GM15510 (cell line): ENCODE data around the gene AMFR.

Source experiments
- POLR2A ChIP-seq: IDR thresholded peaks from 3 replicates; pipeline ENCODE4 v1.6.1; 2011; ENCODE audit warnings: borderline replicate concordance; ENCODE audit not compliant: insufficient read length; ENCODE audit errors: extremely low read depth

The AMFR gene

GRCh38 chr16:56411624-56412023 lies 13.7 kb downstream of the AMFR start:
- TF ChIP-seq POLR2A = no peak

- TF ChIP-seq POLR2A = no peak
Measured at GRCh38 chr16:56411123-56411522, 14.2 kb downstream of the AMFR start.

- no peak for TF ChIP-seq POLR2A
Measured at GRCh38 chr16:56409195-56409594, 16.1 kb downstream of the AMFR start.

DNA sequence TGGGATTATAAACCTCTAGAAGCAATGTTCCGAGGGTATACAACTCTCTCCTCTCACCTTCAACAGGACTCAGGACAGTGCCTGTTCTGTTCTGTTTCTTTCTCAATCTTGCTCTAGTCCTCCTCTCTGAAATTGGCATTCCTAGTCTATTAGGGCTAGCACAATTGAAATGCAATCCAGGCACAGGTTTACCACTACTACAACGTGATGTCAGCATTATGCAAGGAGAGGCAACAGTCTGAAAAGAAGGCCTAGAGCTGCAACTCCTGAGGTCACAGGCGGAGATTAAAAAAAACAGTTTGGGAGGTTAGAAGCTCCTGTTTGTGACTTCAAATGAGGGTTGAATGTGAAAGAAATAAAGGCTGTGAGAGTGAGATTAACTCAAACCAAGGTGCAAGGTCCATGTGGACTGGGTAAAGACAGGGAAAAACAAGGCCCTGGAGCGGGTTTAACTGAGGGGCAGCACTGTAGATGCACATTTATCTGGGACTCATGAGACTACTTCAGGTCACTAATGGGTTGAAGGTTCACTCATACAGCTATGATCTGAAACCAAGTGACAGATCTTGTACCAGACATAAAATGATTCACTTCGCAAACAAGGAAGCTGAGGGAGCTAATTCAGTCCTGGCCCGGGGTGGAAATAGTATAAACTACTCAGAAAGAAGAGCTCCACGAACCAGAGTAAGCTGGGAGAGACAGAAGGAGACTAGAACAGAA lies 16.8 kb downstream of the AMFR start:
- TF ChIP-seq POLR2A = no peak

- no peak for TF ChIP-seq POLR2A
Measured at GRCh38 chr16:56405977-56406672, 19.2 kb downstream of the AMFR start.

DNA sequence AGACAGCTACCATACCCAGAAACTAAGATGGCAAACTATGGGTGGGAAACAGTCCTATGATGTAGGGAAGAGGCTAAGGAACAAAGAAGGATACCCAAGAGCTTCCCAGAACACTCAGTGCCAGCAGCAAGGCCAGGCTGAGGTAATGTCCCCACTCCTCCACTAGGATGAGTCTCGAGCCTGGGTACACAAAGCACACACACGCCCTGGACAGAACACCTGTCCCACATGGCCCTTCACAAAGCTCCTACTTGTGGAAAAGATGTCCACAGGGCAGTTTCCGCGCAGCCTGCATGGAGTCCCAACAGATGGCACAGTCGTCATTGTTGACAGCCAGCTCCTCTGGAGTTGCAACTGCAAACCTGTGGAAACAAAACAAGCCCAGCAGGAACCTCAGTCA lies 23.9 kb downstream of the AMFR start:
- no peak for TF ChIP-seq POLR2A

DNA sequence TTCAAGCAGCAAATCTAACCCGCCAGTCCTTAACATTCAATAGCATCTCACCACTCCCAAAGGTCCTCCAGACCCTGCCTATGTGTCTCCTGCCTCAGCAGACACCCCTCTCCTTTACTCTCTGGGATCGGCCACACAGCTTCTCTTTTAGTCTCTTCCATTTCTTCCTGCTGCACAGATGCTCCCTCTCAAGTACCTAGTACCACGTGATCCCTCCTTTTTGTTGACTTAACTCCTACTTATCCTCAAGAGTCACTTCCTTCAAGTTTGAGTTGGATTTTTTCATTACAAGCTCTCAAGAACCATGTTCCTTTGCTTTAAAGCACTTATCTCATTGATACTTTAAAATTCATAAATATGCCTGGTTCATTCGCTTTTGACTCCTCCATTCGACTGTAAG lies 24.9 kb downstream of the AMFR start:
- no peak for TF ChIP-seq POLR2A

DNA sequence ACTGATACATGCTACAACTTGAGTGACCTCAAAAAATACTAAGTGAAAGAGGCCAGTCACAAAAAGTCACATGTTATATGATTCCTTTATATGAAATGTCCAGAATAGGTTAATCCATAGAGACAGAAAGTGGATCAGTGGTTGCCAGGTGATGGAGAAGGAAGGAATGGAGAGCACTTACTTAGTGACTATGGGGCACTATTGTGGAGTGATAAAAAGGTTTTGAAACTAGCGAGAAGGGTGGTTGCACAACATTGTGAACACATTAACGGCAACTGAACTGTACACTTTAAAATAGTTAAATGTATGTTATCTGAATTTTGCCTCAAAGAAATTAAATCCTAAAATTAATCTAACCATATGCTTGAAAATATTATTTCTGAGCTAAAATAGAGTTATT lies 25.9 kb downstream of the AMFR start:
- TF ChIP-seq POLR2A = no peak

DNA sequence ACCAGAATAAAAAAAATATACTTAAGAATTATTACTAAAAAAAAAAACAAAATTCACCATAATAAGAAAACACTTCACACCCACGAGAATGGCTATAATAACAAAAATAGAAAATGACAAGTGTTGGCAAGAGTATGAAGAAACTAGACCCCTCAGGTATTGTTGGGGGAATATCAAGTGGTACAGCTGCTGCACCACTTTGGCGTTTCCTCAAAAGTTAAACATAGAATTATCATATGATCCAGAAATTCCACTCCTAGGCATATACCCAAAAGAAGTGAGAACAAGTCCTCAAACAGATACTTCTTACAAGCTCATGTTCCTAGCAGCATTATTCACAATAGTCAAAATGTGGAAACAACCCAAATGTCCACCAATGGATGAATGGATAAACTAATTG lies 26.3 kb downstream of the AMFR start:
- TF ChIP-seq POLR2A = no peak

GRCh38 chr16:56389554-56389953 lies 35.8 kb downstream of the AMFR start:
- no peak for TF ChIP-seq POLR2A

DNA sequence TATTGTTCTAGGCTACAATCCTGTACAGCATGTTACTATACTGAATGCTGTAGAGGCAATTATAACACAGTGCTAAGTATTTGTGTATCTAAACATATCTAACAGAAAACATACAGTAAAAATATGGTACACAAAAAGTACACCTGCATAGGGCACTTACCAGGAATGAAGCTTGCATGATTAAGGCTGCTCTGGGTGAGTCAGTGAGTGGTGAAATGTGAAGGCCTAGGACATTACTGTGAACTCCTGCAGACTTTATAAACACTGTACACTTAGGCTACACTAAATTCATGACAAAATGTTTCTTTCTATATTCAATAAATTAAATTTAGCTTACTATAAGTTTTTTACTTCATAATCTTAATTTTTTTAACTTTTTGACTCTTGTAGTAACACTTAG lies 37.1 kb downstream of the AMFR start:
- no peak for TF ChIP-seq POLR2A

DNA sequence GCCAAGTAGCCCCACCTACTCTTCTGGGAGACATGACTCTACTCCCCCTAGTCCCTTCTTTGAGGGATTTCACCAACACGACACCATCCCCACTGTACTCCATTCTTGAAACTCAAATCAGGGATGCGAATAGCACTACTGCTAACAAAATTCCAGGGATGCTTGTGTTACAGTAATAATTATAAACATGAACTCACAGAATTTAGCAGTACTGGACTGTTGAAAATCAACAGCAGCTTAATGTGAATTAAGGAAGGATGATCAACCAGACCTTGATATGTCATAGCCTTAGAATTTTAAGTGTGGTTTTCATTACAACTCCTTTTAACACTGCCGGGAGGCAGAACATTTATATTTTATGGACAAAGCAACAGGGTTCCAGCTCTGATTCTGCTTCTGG lies 37.9 kb downstream of the AMFR start:
- TF ChIP-seq POLR2A = no peak

DNA sequence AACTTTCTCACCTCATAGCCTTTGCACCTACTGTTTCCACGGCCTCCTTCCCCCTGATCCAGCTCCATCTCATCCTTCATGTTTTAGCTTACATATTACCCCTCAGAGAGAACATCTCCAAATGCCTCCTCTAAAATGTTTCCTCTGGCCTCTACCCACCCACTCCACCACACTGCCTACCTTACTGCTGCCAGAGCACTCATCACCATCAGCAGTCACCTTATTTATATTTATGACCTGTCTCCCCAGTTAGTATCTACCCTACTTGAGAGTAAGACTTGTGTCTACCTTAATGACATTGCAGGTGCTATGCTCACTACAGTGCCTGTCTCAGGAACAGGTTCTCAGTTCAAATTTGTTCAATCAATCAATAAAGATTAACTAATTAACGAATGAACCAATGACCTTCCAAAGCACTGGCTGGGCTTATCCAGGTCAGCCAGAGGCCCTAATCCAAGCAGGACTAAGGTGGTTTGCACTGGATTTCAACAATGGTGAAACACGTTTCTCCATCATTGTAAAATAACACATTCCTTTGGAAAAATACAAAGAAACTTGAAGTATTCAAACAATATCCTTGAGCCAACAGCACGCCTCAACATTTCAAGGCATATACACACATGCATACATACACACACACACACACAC lies 41.1 kb downstream of the AMFR start:
- no peak for TF ChIP-seq POLR2A

DNA sequence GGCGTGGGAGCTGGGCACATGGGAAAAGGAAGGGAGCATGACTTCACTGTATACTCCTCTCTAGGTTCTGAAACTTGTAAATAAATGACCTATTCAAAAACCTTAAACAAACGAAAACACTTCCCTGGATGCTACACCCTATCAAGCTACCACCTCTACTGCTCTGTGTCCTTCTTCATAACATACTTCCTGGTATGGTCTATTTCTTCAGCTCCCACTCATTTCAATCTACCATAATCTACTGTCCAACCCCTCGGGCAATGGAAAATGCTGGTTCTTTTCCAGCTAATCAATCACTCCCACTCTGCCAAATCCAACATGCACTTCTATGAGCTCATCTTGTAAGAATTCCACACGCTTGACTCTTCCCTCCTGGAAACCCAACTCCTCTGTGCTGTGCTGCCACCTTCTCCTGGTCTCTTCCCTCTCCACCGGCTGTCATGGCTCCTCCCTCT lies 42.4 kb downstream of the AMFR start:
- TF ChIP-seq POLR2A = no peak

DNA sequence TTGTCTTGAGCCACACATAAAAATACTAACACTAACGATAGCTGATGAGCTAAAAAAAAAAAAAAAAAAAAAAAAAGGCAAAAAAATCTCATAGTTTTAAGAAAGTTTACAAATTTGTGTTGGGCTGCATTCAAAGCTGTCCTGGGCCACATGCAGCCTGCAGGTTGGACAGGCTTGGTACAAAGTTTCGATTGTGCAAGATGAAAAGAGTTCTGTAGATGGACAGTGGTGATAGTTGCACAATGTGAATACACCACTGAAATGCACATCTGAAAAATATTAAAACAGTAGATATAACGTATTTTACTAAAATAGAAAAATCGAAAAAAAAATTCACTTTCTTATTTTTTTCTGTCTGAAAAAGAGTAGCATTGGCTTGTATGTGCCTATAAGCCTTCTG lies 42.9 kb downstream of the AMFR start:
- TF ChIP-seq POLR2A = no peak

DNA sequence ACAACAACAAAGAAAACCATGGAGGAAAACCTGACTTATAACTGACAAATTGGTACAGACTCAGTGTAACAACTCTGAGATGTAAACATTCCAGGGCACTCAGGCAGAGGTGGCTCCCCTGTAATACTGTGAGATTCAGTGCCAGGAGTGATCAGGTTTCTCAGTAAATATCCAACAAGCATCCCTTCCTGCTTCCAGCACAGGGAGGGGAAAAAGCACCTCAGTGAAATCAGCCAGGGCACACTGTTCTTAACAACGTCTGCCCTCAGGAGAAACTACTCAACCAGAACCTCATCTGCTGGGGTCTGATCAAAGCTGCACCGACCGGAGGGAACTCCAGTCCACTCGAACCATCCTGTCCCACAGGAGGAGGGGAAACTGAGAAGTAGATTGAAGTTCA lies 52.3 kb downstream of the AMFR start:
- TF ChIP-seq POLR2A = no peak

DNA sequence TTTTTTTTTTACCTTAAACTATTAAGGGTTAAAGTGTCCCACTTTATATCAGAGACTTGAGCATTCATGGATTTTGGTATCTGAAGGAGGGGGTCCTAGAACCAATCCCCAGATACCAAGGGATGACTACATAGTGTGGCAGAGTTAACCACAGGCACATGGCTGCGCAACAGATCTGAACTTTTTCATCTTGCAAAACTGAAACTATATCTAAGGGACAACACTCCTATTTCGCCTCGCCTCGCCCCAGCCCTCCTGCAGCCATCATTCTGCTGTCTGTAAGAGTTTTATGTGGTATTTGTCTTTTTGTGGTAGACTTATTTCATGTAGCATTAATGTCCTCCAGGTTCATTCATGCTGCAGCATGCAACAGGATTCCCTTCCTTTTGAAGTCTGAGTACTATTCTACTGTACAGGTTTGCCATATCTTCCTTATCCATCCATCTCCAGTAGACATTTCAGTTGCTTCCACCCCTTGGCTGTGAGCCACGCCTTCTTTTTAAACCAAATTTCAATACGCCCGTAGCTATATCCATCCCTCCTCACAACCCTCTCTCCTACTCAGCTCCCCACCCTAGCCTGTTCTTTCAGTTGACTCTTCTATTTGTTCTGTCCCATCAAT lies 53.2 kb downstream of the AMFR start:
- no peak for TF ChIP-seq POLR2A

GRCh38 chr16:56371660-56371937 lies 53.7 kb downstream of the AMFR start:
- TF ChIP-seq POLR2A = no peak
